K562 (cell line): Measurements from ENCODE around the gene SCO1. TPM values are rescaled to one million over a fixed set of nuclear protein-coding genes. Genes with fewer than 3 reads are reported as not detected.

Experiments
- MGA ChIP-seq: fragments of 450-650 bp; IDR thresholded peaks from 2 replicates; pipeline ENCODE4 v1.6.1; 2016; ENCODE audit warnings: mild to moderate bottlenecking, moderate library complexity
- NR1H2 ChIP-seq: sonication (generic); formaldehyde crosslinking; IDR thresholded peaks from 2 replicates; pipeline ENCODE4 v1.4.0; 2020; ENCODE audit warnings: mild to moderate bottlenecking, missing genetic modification reagents
- polyA plus RNA-seq, 8 experiments: library from polyadenylated mRNA; depleted of rRNA in 4 of 8; stranded (reverse) in 5 of 8; unstranded in 3 of 8; fragments of >200 nt; fragmentation: Nextera tagmentation in 2 of 8; fragmentation: Illumina TruSeq in 1 of 8; extraction: Ambion mirVana in 2 of 8; extraction: Trizol in 1 of 8; gene quantifications; 2 replicates each; pipeline versions ENCODE4 v1.2.1 to v1.2.3, GENCODE V29; 2011 to 2014; ENCODE audit warnings: inconsistent platforms in 1 of 8, missing spikeins in 1 of 8
- total RNA-seq, 7 experiments: library from RNA; depleted of rRNA in 6 of 7; stranded (reverse); fragments of >200 nt in 6 of 7; fragmentation: Illumina TruSeq in 2 of 7; extraction: Trizol in 2 of 7; gene quantifications; 2 replicates each; pipeline versions ENCODE4 v1.2.1 to v1.2.3, GENCODE V29; 2011 to 2021; ENCODE audit warnings: low replicate concordance in 1 of 7

SCO1 gene
- total and polyA plus RNA-seq, 9 of the 15 experiments (the other 6 are each of a cell fraction or from before 2014, with no cell fraction given), result 7.1 to 40.9 (median 22.1) TPM

- TF ChIP-seq MGA, result no peak
- no peak for TF ChIP-seq NR1H2
- TF ChIP-seq, all 486 proteins: peak for 5
These were observed 9.8 kb downstream of the SCO1 start (continued) for GRCh38 chr17:10687499-10687898.
